Activated T-cell treated with anti-CD3 and anti-CD28 coated beads for 48 hours (primary cell): ENCODE data around the gene CD244.
"Not testable (repeated sequence)": the region's sequence is repeated elsewhere in the genome, so short reads cannot be mapped to it uniquely, and the experiment has no call there.

ENCODE experiments used
- DNase-seq: peaks from one replicate; pipeline ENCODE4 v3.0.0-alpha.2; 2020; ENCODE audit warnings: low read depth

Gene CD244

DNA sequence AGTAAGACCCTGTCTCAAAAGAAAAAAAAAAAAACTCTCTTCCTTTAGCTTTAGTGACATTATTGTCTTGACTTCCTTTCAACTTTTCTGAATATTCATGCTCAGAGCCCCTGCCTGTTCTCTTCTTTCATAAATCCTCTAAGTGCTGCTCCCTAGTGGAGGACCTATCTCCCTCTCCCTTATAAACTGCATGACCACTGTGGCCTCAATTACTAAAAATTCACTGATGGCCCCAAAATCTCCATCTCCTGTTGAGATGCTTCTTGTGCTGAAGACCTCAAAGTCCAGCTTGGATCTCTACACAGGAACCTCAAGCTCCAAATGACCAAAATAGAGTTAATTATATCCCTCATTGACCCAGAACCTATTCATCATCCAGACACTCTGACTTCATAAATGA lies 14.5 kb upstream of the CD244 start:
- DNase-seq = no peak

- DNase-seq = no peak
Measured at GRCh38 chr1:160876311-160876710, 13.6 kb upstream of the CD244 start.

GRCh38 chr1:160875591-160875990 lies 12.9 kb upstream of the CD244 start:
- not testable (repeated sequence) for DNase-seq

- no peak for DNase-seq
Measured at GRCh38 chr1:160874935-160875334, 12.2 kb upstream of the CD244 start.

GRCh38 chr1:160868141-160868540 lies 5.5 kb upstream of the CD244 start:
- DNase-seq = no peak

- not testable (repeated sequence) for DNase-seq
Measured at GRCh38 chr1:160867651-160868050, 5.0 kb upstream of the CD244 start.

DNA sequence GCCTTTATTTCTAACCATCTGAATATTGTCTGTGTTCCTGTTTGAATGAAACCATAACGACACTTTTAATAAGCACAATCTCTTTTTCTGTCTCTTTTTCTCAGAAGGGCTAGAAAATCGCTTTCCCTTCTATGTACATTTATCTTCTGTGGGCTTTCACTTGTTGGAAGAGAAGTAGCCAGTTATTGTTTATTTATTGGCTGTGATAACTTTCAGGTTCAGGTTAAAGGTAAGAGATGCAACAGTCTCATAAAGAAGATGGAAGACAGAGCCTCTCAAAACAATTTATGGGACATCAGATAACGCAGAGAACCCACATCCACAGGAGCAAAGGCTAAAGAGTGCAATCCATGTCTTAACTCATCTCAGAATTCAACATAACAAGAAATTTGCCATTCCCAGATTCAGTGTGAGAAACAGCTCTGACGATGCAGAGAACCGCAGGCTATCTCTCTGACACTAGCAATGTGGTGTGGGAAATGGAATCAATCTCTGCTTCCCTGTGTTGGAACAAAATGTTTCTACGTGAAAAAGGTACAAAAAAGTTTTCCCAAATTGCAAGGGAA lies 4.1 kb upstream of the CD244 start:
- no peak for DNase-seq

DNA sequence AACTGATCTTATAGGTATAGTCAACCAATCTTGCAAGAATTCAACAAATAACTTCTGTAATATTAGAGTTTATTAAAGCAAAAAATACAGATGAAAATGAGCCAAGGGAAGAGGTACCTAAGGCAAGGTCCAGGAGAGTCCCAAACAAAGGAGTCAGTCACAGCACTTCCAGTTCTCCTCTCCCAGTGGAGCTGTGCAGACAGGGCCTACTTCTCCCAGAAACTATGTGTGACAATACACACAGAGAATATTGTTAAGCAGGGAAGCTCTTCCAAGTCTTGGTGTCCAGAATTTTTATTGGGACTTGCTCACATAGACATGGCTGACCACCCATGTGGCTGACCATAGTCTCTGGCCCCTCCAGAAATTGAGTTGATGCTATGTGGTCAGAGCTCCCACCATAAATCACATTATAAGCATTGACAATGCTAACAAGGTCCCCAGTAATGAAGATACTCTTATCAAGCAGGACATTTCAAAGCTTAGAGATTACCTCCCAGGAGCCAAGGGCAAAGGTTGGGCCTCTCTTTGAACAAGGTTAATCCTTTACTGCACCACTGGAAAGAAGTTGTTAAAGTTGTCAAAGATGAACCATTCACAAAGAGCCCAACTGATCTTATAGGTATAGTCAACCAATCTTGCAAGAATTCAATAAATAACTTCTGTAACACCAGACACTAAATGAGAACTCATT lies 3.5 kb upstream of the CD244 start:
- DNase-seq = no peak

DNA sequence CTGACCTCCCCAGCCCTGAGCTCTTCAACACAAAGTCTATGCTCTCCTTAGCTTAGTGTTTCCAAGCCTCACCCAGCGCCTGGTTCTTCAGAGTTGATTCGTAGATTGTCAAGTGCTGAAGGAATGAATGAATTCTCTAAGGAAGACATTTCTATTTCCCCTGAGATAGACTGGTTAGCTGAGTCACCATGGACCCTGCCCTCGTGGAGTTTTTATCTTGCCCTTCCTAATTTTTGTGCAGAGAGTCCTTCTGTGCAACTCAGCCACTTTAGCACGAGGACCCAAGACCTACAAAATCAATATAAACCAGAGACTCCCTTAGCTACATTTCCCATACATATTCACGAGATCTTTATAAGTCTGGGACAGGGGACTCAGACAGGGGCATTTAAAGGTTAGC lies 2.6 kb upstream of the CD244 start:
- no peak for DNase-seq

GRCh38 chr1:160864173-160864572 lies 1.5 kb upstream of the CD244 start:
- no peak for DNase-seq

GRCh38 chr1:160863774-160864131 lies 1.1 kb upstream of the CD244 start:
- DNase-seq = no peak

DNA sequence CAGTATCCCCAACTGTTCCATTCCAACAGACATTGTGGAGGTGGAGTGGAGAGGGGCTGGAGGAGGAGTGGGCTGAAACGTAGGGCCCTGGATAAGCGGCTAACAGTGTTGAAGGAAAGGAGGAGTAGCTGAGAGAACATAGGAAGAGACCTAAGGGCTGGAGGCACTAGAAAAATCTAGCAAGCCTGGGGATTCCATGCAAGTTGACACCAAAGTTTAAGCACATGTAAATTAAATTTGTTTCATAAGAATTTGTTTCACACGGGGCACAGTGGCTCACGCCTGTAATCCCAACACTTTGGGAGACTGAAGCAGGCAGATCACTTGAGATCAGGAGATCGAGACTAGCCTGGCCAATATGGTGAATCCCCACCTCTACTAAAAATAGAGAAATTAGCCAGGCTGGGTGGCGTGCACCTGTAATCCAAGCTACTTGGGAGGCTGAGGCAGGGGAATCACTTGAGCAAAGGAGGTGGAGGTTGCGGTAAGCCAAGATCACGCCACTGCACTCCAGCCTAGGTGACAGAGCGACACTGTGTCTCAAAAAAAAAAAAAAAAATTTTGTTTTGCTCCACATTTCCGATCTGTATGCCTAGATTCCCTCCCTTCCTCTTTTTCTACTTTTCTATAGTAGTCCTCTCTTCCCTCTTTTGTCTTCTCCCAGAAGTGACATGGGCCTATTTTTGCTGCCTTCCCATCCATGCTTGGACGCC lies 530 bp upstream of the CD244 start:
- no peak for DNase-seq

- DNase-seq = no peak
Measured at GRCh38 chr1:160860840-160861505, 1.7 kb downstream of the CD244 start.

- no peak for DNase-seq
Measured at GRCh38 chr1:160859166-160859565, 3.5 kb downstream of the CD244 start.

GRCh38 chr1:160858507-160858906 lies 4.2 kb downstream of the CD244 start:
- no peak for DNase-seq

DNA sequence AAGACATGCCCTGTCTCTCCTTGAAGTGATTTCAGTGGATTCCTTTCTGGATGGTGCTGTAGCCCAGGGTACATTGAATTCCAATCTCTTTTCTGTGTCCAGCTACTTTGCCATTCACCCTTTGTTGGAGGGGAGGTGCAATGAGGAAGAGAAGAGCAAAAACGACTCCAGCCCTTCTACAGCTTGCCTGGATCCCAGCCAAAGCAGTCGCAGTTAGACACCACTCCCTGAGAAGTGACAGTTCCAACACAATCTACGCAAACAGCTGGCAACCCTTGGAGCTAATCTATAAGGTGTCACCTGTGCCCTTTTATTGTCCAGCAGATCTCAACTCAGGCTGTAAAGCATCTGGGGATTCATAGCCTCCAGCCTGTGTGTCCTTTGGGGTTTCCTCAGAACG lies 4.6 kb downstream of the CD244 start:
- DNase-seq = no peak

DNA sequence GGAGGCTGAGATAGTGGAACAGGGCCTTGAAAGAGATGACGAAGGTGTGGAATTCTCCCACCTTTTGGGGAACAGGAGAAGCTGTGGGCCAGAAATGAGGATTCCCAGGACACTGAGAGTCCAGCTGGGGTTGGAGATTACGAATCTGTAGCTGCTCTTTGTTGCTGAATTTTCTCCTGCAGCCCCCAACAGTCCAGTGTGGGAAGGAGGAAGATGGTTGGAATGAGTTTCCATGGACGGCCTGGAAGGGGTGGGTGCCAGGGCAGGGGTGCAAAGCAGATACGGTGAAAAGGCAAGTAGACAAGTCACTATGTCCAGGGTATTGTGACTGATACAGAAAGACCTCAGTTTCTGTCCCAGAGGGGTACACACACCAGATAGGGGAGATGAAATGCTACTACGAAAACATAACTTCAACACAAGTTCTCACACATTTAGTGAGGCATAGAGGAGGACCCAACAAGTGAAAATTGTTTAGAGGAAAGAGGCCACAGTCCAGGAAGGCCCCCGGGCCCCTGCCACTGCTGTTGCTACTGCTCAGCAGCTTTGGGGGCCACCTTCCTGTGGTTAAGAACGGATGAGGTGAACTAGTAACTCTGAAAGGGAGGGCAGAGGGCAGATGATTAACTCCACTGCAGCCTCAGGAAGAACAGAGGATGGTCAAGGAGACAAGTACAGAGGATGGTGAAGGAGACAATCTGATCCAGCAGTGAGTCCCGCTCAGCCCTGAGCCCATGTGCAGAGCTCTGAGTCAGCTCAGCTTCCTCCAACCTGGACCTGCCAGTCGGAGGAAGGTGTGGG lies 7.3 kb downstream of the CD244 start:
- DNase-seq = no peak

DNA sequence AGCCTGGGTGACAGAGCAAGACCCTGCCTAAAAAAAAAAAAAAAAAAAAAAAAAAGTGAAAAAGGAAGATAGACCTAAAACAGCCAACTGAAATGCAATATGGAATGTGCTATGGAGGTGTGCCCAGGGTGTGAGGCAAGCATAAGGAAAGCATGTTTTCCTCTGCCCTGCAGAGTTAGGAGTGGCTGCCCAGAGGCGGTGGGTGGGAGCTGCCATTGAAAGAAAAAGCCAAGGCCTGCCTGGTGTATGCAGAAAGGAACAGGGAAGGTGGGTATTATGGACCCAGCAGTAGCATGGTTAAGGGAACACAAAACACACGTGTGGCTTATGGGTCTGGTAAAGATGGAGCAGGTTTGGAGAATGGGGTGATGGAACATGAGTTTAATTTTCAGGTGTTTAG lies 8.9 kb downstream of the CD244 start:
- no peak for DNase-seq

DNA sequence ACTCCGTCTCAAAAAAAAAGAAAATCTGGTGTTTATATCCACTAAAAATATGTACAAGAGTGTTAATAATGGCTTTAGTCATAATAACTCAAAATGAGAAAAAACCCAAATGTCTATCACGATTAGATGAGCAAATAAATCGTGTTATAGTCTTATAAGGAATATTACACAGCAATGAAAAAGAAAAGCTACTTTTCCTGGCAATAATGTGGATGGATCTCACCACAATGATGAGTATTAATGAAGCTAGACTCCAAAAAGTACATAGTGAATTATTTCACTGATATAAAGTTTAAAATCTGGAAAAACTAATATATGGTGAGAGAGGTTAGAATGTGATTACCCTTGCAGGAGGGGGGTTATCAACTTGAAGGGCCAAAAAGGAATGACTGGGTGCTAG lies 9.7 kb downstream of the CD244 start:
- DNase-seq = no peak

DNA sequence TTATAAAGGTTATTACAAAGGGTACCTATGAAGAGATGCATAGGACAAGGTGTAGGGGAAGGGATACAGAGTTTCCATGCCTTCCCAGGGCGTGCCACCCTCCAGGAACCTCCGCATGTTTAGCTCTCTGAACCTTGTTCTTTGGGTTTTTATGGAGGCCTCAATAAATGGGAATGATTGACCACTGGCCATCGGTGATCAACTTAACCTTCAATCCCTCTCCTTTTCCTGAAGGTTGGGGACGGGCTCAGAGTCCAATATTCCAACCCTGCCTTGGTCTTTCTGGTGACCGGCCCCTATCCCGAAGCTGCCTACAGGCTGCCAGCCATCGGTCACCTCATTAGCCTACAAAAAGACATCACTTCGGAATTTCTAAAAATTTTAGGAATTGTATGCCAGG lies 11.7 kb downstream of the CD244 start:
- DNase-seq = no peak

DNA sequence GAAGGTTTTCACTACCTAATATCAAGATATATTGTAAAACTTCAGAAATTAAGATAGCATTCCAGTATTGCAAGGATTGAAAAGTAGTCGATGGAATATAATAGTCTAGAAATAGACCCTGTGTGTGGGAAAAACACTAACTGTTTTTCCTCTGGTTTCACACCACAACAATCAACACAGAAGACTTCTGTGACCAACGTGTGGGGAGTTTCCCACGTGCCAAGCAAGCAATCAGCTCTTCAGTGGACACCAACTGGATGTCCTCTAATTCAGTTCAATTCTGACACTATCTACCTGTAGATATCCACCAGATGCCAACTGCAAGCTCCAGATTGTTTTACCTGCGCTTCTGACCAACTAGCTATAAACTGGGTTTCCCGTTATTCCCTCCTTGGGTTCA lies 12.1 kb downstream of the CD244 start:
- DNase-seq = no peak

- no peak for DNase-seq
Measured at GRCh38 chr1:160846281-160846680, 16.4 kb downstream of the CD244 start.
